Mesothelial cell of epicardium (in vitro differentiated cells): Measurements from ENCODE around the gene PHACTR1. TPM values are rescaled to one million over a fixed set of nuclear protein-coding genes. Genes with fewer than 3 reads are reported as not detected.

Experiments used
- DNase-seq, 2 experiments: peaks; one replicate each; pipeline ENCODE4 v3.0.0; 2021; ENCODE audit warnings: low spot score in 2 of 2; ENCODE audit not compliant: unreplicated experiment in 2 of 2
- H3K27ac Mint-ChIP-seq: 2 replicates; pipeline ENCODE4 v1.8.0; 2021; ENCODE audit warnings: mixed read lengths
- H3K27me3 Mint-ChIP-seq: 2 replicates; pipeline ENCODE4 v1.8.0; 2021; ENCODE audit warnings: low read depth, mixed read lengths
- H3K36me3 Mint-ChIP-seq: 2 replicates; pipeline ENCODE4 v1.8.0; 2021; ENCODE audit warnings: mixed read lengths
- H3K4me1 Mint-ChIP-seq: 2 replicates; pipeline ENCODE4 v1.8.0; 2021; ENCODE audit warnings: mixed read lengths
- H3K4me3 Mint-ChIP-seq: 2 replicates; pipeline ENCODE4 v1.8.0; 2021; ENCODE audit warnings: mild to moderate bottlenecking, moderate library complexity, mixed read lengths
- H3K9me3 Mint-ChIP-seq: 2 replicates; pipeline ENCODE4 v1.8.0; 2021; ENCODE audit warnings: mixed read lengths
- total RNA-seq: library from RNA; stranded (reverse); gene quantifications from 3 replicates; pipeline ENCODE4 v1.2.1, GENCODE V29; 2021
- TF ChIP-seq, protein P1 (sequence below): fragments of 200-600 bp; sonication (generic); IDR thresholded peaks from one replicate; pipeline ENCODE4 v1.5.0; 2021; ENCODE audit warnings: antibody characterized with exemption; ENCODE audit not compliant: unreplicated experiment

PHACTR1 gene
- total RNA-seq, 1 donor from 2014 or later, result 0.76 TPM

GRCh38 chr6:13201336-13201735, 484.8 kb downstream of the PHACTR1 start:
- no peak for DNase-seq
- Mint-ChIP-seq H3K27me3 (peaks cover 31% of the 10 kb centered on the region), H3K27ac (no peak overlapping the region), H3K4me1 (no peaks in the 10 kb centered on the region), H3K36me3 (no peaks in the 10 kb centered on the region), H3K9me3 (no peaks in the 10 kb centered on the region), H3K4me3 (no peak overlapping the region)
- TF ChIP-seq, protein P1, sequence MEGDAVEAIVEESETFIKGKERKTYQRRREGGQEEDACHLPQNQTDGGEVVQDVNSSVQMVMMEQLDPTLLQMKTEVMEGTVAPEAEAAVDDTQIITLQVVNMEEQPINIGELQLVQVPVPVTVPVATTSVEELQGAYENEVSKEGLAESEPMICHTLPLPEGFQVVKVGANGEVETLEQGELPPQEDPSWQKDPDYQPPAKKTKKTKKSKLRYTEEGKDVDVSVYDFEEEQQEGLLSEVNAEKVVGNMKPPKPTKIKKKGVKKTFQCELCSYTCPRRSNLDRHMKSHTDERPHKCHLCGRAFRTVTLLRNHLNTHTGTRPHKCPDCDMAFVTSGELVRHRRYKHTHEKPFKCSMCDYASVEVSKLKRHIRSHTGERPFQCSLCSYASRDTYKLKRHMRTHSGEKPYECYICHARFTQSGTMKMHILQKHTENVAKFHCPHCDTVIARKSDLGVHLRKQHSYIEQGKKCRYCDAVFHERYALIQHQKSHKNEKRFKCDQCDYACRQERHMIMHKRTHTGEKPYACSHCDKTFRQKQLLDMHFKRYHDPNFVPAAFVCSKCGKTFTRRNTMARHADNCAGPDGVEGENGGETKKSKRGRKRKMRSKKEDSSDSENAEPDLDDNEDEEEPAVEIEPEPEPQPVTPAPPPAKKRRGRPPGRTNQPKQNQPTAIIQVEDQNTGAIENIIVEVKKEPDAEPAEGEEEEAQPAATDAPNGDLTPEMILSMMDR, result no peak

DNA sequence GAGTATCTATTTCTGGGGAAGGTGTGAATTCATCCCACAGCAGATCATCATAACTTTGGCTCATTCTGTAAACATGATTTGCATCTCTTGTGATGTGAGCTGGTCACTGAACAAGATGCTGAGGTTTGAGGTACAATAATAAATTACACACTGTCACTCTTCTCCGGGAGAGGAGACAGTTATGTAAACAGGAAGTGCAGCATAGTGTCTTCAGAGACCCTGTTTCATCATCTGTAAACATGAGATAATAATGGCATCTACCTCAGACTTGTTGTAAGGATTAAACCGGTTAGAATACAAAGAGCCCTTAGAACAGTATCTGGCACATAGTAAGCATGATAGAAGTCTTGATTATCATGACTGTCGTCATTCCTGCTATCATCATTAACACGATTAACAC, 486.6 kb downstream of the PHACTR1 start:
- no peak for DNase-seq
- Mint-ChIP-seq H3K4me1 (no peaks in the 10 kb centered on the region), H3K36me3 (no peaks in the 10 kb centered on the region), H3K4me3 (no peak overlapping the region), H3K9me3 (no peaks in the 10 kb centered on the region), H3K27ac (no peak overlapping the region), H3K27me3 (peaks cover 31% of the 10 kb centered on the region)
- TF ChIP-seq, protein P1, result no peak

GRCh38 chr6:13205106-13205505, 488.5 kb downstream of the PHACTR1 start:
- H3K27ac Mint-ChIP-seq, result no peak overlapping the region
- TF ChIP-seq, protein P1, result no peak
- no peak for DNase-seq
- H3K27me3 Mint-ChIP-seq, result peaks cover 26% of the 10 kb centered on the region
- no peaks in the 10 kb centered on the region for H3K36me3 Mint-ChIP-seq
- H3K4me1 Mint-ChIP-seq, result no peaks in the 10 kb centered on the region
- no peaks in the 10 kb centered on the region for H3K9me3 Mint-ChIP-seq
- no peak overlapping the region for H3K4me3 Mint-ChIP-seq

DNA sequence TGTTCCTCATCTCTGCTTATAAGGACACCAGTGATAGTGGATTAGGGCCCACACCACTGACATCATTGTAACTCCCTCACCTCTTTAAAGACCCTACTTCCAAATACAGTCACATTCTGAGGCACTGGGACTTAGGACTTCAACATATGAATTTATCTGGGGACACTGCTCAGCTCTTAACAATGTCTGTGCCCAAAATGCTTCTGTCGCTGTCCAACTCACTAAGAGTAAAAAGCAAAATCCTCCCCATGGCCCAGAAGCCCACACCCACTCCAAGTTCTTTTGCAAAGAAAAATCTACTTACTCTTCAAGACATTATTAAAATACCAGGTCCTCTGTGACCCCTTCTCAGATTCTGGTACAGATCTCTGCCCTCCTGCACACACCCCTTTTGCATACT, 495.5 kb downstream of the PHACTR1 start:
- Mint-ChIP-seq H3K4me1 (peaks cover 2% of the 10 kb centered on the region), H3K27ac (no peak overlapping the region), H3K4me3 (no peak overlapping the region), H3K27me3 (peaks cover 20% of the 10 kb centered on the region), H3K9me3 (no peaks in the 10 kb centered on the region), H3K36me3 (no peaks in the 10 kb centered on the region)
- DNase-seq, result no peak
- TF ChIP-seq, protein P1, result no peak

- Mint-ChIP-seq H3K4me1 (peaks cover 6% of the 10 kb centered on the region), H3K9me3 (no peaks in the 10 kb centered on the region), H3K36me3 (no peaks in the 10 kb centered on the region), H3K27ac (no peak overlapping the region), H3K27me3 (peaks cover 20% of the 10 kb centered on the region), H3K4me3 (no peak overlapping the region)
- no peak for DNase-seq
- TF ChIP-seq, protein P1, result no peak
Observed at GRCh38 chr6:13212538-13212937, 496.0 kb downstream of the PHACTR1 start.

GRCh38 chr6:13215390-13215789, 498.8 kb downstream of the PHACTR1 start:
- no peak overlapping the region for H3K27ac Mint-ChIP-seq
- DNase-seq, result no peak
- H3K27me3 Mint-ChIP-seq, result peaks cover 31% of the 10 kb centered on the region
- peaks cover 14% of the 10 kb centered on the region for H3K4me1 Mint-ChIP-seq
- TF ChIP-seq, protein P1, result no peak
- no peaks in the 10 kb centered on the region for H3K36me3 Mint-ChIP-seq
- no peak overlapping the region for H3K4me3 Mint-ChIP-seq
- no peaks in the 10 kb centered on the region for H3K9me3 Mint-ChIP-seq
